OCI-M1 (cell line): ENCODE measurements around the gene ACP3.
A peak's percentile ranks its signal among the peaks of the same experiment; 100 is the strongest.
"Not testable (repeated sequence)": the region's sequence is repeated elsewhere in the genome, so short reads cannot be mapped to it uniquely, and the experiment has no call there.

Experiments used
- DNase-seq: peaks from one replicate; lab custom pipeline; 2025; lab: John Stamatoyannopoulos, UW

The ACP3 gene

DNA sequence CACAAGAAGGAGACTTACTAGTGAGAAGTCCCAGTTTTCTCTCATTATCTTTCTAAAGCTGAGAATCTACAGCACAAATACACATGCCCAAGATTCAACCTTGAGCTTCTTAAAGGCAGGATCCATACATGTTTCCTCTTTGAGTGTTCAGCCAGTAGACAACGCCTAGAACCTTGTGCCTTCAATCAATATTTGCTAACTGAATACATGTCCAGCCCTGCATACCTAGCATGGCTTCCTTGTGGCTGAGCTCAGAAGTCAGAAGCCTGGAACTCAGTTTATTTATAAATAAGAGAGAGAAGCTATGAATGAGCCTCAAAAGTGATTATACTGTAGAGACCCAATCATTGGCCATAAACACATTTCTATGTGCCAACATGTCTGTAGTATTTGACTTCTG, 43.5 kb downstream of the ACP3 start:
- DNase-seq = no peak

DNA sequence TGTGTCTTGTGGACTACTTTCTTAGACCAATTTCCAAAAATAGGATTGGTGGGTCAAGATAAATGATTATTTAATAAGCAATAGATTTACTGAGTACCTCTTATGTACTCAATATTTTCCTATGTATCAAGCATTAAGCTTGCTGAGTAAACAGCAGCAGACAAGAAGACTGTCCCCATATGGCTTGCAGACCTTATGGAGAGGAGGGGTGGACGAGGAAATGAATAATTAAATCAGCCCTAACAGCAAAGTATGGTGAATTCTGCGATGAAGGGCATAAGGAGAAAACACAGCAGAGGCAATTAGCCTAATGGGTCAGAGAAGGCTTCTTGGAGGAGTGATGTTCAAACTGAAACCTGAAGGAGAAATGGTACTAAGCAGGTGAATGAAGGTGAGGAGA, 45.1 kb downstream of the ACP3 start:
- DNase-seq = no peak

DNA sequence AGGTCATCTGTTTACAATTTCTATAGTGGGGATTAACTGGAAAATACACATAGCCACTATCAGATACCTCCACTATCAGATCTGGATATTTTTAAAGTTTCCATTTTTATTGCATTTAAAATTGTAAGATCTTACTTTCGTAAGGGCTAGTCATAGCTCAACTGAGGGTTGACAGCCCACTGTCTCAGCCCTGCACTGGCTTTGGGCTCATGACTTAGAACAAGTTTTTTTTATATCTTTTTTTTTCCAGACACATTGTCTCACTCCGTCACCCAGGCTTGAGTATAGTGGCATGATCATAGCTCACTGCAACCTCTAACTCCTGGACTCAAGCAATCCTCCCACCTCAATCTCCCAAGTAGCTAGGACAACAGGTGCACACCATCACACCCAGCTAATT, 51.3 kb downstream of the ACP3 start:
- no peak for DNase-seq

DNA sequence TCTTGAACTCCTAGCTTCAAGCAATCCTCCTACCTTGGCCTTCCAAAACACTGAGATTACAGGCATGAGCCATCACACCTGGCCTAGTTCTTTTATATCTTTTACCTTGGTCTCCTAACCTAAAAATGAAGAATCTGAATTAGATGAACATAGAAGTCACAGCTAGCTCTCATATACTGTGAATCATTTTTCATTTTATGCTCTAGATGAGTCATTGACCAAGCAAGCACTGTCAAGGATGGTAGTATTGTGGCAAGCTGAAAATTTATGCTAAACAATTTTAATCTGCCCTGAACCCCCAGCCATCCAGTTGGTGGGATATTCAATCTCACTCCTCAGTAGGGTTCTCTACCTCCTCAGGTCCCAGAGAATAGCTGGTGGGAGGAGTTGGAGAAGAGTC, 51.8 kb downstream of the ACP3 start:
- no peak for DNase-seq

DNA sequence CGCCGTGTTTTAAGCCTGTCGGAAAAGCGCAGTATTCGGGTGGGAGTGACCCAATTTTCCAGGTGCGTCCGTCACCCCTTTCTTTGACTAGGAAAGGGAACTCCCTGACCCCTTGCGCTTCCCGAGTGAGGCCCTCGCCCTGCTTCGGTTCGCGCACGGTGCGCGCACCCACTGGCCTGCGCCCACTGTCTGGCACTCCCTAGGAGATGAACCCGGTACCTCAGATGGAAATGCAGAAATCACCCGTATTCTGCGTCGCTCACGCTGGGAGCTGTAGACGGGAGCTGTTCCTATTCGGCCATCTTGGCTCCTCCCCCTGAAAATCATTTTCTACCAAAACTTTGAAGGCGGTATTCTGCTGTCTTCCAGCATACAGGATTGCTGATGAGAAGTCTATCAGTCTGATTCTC, 59.7 kb downstream of the ACP3 start:
- DNase-seq = not testable (repeated sequence)

DNA sequence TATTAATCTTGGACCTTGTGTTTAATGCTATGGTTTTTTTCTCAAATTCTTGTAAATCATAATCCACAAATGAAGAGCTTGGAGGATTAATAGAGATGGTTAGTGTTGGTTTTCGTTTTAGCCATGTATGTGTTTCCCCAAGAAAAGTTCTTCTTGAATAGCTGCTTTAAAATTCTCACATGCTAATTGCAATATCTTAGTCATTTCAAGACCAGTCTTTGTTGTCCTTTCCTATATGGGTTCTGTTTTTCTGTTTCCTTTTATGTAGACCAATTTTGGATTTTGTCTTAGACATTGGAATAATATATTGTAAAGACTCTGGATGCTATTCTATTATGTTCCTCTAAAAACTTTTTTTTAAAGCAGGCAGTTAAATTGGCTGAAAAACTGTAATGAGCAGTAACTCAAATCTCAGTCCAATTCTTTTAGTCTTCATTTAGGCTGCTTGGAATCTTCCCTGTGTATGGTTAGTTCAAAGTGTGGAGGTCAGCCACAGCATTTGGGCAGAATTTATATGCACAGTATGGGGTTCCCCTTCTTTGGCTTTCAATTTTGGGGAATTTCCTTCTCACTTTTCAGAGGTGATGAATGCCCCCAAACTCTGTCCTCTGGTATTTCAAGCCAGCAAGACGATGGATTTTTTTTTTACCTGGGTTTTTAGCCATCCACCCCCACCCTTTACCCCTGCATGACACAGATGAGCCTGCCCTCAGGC, 61.0 kb downstream of the ACP3 start:
- DNase-seq = no peak

DNA sequence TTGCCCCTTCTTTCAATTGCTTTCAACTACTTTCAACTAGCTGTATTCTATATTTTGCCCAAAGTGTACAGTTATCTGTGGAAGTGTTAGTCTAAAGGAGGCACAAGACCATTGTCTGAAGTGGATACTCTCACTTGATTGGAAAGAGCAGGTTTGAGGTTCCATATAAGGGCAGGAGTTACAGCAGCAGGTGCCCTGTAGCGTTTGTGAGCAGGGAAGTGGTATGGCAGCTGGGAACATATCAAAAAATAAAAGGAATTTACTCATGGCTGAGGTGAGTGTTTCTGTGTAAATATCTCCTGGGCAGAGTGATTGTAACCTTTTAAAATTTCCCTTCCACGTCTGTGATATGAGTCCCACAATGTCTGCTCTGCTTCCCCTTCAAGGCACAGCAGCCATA, 61.6 kb downstream of the ACP3 start:
- DNase-seq = no peak

DNA sequence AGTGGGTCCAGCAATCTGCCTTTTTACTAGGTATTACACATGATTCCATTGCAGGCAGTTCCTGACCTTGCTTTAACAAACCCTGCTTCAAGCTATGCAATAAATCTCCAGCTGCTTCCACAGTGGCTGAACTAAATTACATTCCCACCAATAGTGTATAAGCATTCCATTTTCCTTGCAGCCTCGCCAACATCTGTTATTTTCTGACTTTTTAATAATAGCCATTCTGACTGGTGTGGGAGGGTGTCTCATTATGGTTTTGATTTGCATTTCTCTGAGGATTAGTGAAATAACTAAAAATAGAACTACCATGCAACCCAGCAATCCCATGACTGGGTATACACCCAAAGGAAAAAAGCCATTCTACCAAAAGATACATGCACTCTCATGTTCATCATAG, 63.7 kb downstream of the ACP3 start:
- no peak for DNase-seq

DNA sequence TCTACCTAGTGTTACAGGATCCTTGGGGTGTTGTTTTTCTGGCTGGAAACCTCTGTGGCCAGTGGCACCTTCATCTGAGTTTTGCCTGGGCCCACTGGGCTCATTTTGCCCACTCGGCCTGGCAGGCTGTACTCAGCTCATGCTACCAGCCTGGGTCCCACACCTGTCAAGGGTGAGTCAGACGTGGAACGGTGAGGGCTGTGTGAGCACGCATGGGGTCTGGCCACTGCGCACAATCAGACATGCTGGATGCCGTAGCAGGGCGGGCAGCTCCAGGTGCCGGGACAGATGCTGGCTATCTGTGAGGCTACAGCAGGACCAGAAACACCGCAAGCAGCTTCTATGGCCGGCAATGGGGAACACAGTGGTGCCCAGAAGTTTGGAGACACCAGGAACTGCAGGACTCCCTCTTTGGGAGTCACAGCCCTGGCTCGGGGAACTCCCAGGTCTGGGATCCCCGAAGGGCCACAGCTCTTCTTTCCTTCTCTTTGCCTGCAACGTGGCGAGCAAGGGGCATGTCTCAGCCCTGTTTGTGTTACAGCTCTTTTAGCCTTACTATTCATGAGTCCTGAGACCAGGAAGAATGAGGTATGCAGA, 64.2 kb downstream of the ACP3 start:
- DNase-seq = no peak

DNA sequence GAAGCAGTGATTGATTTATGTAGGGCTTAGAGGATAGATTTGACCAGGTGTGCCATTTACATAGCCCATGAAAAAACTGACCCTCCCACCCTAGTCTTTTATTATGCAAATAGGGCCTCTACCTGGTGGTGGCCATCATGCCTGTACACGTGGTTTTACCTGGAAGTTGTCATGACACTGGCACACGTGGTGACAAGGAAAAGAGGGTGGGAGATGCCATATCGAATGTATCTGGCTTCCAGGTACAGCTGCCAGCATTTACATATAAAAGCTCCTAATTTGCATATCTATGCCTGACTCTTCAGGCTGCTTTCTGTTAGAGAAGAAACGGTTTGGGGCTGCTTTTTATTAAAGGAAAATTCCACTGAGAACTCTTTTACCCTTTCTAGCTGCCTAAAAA, 65.1 kb downstream of the ACP3 start:
- no peak for DNase-seq

DNA sequence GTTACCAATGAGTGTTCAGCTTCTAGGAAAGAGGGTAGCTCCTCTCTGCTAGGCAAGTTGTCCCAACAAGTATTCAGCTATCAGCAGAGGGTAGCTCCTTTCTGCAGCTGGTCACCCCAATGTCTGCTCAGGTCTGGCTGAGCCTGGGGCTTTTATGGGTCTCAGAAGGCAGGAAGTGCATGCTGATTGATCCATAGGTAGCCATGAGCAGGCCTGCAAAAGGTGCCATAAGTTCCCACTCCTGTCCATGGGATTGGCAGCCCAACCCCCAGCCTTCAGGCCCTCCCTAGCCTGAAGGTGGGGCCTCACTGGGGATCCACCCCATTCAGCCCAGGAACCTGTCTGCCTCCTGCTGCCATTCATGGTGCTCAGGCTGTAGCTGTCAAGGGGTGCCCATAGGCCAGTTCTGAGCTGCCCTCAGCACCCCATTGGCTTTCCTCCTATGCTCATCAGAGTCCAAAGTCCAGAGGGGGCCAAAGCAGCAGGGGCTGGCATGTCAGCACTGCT, 65.5 kb downstream of the ACP3 start:
- no peak for DNase-seq

DNA sequence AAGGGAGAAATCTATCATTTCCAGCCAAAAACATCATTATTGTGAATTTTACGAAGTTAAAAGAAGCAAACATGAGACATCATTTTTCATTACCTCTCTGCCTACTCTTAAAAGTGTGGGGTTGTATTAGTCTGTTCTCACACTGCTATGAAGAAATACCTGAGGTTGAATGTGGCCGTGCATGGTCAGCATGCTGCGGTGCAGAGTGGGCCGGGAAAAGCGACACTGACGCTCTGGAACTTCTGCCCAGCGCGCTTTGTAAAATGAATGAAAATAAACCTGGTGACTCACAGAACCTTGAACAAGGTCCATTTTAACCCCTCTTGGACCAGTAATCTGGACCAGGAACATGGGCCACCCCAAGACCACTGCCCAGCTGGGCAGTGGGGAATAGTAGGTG, 69.1 kb downstream of the ACP3 start:
- no peak for DNase-seq

DNA sequence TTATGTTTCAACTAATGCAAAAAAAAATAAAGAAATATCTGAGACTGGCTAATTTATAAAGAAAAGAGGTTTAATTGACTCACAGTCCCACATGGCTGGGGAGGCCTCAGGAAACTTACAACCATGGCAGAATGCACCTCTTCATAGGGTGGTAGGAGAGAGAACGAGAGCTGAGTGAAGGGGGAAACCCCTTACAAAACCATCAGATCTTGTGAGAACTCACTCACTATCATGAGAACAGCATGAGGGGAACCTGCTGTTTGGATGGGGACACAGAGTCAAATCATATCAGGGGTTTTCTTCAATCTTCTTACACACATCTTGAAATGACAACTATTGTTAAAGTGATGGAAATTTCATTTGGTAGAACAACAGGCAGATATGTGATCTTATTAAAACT, 75.5 kb downstream of the ACP3 start:
- not testable (repeated sequence) for DNase-seq

DNA sequence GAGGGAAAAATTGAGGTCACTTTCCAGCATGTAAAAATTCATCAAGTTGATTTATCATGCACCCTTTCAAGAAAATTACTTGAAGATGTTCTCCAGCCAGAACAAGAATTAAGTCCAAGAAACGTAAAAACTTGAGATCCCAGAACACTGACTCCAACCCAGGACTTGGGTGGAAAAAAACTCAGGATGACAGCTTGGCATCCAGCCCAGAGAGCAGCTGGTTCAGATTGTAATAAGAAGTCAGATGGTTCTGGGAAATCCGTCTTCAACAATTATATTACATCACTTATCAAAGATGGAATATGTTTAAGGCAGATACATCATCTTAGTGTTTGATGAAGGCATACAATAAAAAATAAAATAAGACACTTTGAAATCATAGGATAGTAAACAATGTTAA, 77.1 kb downstream of the ACP3 start:
- DNase-seq = no peak

DNA sequence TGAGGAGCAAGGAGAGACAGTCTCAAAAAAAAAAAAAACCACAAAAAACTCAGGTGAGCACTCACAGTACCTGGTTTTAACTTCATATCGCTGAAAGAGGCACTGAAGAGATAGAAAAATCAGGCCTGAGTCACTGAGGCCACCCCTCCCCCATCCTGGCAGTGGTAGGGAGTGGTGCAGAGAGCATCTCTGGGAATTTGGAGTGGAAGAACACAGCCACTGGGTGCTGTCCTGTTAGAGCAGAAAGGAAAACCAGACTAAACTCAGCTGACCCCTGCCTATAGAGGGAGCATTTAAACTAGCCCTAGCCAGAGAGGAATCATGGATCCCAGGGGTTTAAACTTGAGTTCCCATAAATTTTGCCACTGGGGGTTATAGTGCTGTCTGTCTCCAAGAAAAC, 77.9 kb downstream of the ACP3 start:
- DNase-seq = no peak

DNA sequence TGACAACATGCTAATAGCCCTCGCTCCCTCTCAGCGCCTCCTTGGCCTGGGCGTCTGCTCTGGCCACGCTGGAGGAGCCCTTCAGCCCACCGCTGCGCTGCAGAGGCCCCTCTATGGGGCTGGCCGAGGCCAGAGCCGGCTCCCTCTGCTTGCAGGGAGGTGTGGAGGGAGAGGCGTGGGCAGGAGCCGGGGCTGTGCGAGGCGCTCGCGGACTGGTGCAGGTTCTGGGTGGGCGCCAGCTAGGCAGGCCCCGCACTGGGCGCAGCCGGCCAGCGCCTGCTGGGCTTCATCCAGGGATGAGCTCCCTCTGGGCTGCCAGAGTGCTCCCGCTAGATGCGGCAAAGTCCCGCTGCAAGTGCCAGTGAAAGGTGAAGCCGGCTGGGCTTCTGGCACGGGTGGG, 79.0 kb downstream of the ACP3 start:
- no peak for DNase-seq

DNA sequence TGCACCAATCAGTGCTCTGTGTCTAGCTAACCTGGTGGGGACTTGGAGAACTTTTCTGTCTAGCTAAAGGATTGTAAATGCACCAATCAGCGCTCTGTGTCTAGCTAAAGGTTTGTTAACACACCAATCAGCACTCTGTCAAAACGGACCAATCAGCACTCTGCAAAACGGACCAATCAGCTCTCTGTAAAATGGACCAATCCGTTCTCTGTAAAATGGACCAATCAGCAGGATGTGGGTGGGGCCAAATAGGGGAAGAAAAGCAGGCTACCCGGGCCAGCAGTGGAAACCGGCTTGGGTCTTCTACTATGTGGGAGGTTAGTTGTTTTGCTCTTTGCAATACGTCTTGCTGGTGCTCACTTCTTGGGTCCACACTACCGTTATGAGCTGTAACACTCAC, 79.6 kb downstream of the ACP3 start:
- not testable (repeated sequence) for DNase-seq

DNA sequence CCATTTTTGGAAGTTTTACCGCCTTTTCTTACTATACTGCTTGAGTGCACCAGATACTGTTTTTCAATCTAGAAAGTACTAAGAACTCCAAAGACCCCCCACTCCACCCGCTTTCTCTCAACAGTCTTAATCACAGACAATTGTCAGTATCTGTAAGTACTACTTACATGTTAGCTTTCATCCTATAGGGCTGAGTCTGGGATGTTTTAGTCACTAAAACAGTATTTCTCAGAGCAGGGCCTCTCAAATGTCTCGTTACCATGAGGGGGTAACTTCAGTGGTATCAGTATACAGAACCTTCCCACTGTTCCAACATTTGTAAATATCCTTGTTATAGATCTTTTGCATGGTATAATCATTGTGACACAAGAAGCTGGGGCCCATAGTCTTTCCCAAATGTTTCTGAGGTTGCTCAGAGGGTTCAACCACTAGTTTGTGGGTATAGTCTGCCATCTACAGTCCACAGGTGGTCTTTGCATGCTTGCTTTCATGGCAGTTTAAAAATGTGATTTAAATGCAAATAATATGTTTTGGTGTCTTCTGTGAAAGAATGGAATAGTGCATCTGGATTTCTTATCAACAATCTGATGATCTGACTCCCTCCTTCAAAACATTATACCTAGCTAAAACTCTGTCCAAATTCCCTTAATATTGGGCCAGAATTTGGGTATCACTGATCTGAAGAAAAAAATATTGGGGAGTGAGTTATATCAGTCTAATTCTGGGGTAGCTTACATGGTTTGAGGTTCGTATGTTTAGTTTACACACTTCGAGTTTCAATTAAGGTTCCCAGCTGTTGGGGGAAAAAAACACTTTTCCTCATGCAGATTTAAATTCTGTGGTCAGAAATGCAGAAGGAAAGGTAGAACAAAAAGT, 82.1 kb downstream of the ACP3 start:
- DNase-seq = peak; percentile 70

DNA sequence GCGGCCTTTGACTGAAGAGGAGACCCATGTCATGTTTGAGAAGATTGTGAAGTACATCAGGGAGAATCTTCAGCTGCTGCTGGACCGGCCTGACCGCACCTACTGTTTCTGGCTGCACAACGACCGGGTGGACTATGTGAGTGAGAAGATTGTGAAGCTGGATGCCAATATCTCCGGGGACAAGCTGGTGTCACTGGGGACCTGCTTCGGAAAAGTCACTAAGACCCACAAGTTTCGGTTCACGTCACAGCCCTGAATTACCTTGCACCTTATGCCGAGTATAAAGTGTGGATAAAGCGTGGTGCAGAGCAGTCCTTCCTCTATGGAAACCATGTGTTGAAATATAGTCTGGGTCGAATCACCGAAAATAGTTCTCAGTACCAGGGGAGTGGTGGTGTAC, 84.0 kb downstream of the ACP3 start:
- DNase-seq = no peak

DNA sequence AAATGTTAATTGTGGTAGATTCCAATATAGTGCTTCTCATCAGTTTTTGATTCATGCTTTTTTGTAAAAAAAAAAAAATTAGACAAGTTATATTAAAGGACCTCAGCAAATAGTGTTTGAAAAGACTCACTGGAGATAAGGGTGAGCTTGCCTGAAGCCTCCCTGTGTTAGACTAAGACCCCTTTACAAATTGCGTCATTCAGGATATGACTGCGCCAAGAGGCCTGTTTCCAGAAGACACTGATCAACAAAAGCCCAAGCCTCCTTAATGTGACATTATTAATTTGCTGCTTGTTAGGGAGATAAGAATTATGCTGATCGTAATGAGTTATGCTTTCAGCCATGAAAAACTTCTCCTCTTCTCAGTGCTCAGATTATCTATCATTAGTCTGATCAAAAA, 87.1 kb downstream of the ACP3 start:
- no peak for DNase-seq

DNA sequence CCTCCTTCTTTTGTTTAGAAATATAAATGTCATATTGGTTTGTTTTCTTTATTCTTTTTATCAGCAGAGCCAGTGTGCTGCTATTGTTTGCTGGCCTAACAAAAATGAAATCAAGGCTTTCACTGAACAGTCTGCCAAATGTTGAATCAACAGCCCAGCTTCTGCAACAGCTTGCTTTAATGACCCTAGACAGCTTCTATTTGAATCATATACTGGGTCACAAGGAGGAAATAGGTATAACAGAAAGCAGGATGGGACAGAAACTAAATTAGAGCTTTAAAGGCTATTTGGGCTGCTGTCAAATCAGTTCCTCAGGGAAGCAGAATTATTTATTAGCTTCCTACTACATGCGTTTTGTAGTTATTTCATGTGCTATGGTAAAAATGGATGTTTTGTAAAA, 88.0 kb downstream of the ACP3 start:
- DNase-seq = no peak

DNA sequence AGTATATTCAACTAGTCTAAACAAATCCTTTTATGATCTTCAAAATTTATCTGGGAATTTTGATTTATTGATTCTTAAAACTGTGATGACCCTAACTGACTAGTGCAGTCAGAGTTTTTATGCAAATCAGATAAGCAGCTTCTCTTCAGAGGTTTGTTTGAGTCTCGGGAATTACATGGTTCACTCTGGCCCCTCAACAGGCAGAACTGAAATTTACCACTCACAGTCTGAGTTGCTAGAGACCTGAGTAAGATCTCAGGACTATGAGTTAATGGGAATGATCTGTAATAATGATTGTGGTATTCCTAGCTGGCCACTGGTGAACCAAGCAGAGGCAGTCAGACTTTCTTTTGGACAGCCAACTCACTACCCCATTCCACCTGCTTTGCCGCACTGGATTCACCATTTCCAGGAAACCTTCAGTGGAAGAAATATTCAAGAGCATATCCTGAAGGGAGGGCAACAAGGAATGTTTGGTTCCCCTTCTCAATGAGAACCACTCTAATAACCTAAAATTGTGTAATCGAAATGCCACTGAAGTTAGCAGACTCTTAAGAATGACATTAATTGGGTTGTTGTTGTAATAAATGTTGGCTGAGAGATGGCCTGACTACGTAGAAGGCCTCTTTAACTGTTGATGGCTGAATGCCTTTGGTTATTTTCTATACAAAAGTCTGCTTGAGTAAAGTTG, 88.5 kb downstream of the ACP3 start:
- no peak for DNase-seq
